Measurements from ENCODE around the gene RBM4B.

GRCh38 chr11:66721939-66722338 lies 44.3 kb upstream of the RBM4B start:
- TF ChIP-seq CTCF (IDR thresholded peaks at IDR 0.05), result no peak
- TF ChIP-seq, protein P1, sequence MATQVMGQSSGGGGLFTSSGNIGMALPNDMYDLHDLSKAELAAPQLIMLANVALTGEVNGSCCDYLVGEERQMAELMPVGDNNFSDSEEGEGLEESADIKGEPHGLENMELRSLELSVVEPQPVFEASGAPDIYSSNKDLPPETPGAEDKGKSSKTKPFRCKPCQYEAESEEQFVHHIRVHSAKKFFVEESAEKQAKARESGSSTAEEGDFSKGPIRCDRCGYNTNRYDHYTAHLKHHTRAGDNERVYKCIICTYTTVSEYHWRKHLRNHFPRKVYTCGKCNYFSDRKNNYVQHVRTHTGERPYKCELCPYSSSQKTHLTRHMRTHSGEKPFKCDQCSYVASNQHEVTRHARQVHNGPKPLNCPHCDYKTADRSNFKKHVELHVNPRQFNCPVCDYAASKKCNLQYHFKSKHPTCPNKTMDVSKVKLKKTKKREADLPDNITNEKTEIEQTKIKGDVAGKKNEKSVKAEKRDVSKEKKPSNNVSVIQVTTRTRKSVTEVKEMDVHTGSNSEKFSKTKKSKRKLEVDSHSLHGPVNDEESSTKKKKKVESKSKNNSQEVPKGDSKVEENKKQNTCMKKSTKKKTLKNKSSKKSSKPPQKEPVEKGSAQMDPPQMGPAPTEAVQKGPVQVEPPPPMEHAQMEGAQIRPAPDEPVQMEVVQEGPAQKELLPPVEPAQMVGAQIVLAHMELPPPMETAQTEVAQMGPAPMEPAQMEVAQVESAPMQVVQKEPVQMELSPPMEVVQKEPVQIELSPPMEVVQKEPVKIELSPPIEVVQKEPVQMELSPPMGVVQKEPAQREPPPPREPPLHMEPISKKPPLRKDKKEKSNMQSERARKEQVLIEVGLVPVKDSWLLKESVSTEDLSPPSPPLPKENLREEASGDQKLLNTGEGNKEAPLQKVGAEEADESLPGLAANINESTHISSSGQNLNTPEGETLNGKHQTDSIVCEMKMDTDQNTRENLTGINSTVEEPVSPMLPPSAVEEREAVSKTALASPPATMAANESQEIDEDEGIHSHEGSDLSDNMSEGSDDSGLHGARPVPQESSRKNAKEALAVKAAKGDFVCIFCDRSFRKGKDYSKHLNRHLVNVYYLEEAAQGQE (IDR thresholded peaks at IDR 0.05; ENCODE audit: insufficient read depth in 1 of 2, low read depth in 2 of 2, low read length in 1 of 2), result no peak
- TF ChIP-seq POLR2AphosphoS5 (IDR thresholded peaks at IDR 0.05; ENCODE audit: low read depth, low read length), result no peak
